Activated T-cell treated with anti-CD3 and anti-CD28 coated beads, Interleukin-2, amount 50 U/mL, for 1 hour (primary cell): Measurements from ENCODE around the gene ZWINT.

Source experiments
- DNase-seq: peaks from one replicate; pipeline ENCODE4 v3.0.0-alpha.2; 2020

ZWINT gene, protein sequence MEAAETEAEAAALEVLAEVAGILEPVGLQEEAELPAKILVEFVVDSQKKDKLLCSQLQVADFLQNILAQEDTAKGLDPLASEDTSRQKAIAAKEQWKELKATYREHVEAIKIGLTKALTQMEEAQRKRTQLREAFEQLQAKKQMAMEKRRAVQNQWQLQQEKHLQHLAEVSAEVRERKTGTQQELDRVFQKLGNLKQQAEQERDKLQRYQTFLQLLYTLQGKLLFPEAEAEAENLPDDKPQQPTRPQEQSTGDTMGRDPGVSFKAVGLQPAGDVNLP

DNA sequence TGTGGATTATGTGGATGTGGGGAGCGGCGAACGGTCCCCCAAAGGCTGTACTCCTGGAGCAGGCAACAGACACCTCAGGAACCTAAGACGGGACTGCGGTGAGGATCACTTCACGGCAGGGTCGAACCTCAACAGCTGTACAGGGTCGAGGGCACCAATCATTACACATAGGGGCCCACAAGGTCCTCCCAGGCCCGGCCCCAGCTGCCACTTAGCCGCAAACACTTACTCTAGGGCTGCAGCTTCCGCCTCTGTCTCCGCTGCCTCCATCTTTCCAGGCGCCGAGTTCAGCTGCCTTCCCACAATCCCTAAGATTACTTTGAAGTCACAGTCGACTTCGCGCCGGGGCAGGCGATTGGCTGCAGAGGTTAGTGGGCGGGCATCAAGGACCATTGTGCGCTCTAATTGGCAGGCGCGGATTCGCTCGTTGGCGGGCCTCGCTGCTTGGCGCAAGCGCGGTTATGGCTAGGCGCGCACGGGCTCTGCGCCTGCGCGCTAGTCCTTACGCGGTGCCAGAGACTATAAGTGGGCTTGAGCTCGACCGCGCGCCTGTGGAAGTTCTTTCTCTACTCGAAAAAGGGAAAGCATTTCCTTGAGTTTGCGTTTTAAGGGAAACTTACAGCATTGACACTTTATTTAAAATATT lies at the start of gene ZWINT:
Gene ZWINT (minus strand): TSS at position 293 of the 646 bp plus-strand sequence. CDS start 23 bp downstream, at position 270.
- peak; percentile 91 for DNase-seq

DNA sequence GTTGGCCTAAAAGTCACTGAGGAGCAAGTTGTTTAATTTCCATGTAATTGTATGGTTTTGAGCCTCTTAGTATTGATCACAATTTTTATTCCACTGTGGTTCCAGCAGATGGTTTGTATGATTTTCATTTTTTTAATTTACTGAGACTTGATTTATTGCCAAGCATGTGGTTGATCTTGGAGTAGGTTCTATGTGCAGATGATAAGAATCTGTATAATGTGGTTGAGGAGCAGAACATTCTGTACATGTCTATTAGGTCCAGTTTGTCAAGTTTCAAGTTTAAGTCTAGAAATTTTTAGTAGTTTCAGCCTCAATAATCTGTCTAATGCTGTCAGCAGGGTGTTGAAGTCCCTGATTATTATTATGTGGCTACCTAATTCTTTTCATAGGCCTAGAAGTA lies 22.7 kb upstream of the ZWINT start:
- no peak for DNase-seq

DNA sequence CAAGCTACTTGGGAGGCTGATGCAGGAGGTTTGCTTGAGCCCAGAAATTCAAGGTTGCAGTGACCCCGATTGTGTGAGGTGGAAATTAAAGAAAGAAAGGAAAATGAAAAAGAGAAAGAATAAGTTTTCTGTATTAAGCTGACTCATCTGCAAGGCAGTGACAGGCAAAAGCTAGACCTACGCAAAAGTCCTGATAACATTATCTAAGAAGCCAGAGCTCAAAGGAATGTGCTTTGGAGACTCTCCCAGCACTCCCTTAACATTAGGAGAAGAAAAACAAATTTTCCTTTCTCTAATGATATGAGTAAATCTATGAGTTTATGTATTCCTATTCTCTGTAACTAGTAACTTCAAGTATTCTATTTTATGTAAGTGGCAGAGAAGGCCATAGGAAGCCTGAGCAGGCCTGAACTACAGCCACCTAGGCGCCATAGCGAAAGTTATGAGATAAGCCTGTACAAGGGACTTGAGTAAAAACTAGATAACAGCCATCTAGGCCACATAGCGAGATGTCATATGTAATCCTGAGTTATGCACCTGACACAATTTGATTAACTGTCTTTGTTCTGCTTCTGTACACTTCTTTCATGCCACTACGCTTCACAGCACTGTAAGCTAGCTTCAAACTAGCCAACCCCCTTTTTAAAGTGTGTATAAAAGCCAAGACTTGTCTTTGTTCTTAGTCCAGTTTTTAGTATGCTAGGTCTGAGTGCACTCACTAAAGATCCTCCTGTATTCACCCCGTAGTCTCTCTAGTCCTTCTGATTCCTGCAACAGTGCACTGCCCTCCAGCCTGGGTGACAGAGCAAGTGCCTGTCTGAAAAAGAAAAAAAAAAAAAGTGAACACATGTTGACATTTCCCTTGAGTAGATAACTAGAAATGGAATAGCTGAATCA lies 9.4 kb upstream of the ZWINT start:
- DNase-seq = no peak

DNA sequence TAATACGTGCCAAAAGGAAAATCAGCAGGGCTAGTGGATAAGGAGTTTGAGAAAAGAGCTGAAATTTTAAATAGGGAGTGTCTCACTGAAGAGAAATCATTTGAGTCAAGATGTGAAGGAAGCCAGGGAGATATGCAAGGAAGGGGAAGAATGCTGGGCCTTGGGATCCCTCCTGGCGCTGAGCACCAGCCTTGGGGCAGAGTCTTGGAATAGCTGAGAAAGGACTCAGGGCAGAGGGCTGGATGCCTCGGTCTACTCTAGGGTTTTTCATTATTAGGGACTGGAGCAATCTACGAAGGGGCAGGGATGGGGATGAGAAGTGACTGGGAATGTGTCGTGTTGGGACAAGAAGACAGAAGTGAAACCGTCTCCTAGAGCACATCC lies 484 bp downstream of the ZWINT start:
- DNase-seq = no peak

DNA sequence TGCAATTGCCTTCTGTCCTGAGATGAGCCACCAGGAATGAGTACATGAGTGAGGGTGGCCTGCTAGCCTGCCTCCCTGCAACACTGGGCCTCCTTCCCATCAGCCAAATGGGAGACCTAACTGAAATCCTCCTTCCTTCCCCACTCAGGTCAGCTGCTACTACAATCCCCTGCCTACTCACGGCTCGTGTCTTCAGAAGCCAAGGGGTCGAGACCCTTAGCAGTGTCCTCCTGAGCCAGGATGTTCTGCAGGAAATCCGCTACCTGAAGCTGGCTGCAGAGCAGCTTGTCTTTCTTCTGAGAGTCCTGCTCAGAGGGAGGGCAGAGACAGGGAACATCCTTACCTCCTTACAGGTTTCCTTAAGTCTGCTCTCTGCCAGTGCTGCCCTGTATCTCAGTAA lies 1.2 kb downstream of the ZWINT start:
- DNase-seq = no peak

DNA sequence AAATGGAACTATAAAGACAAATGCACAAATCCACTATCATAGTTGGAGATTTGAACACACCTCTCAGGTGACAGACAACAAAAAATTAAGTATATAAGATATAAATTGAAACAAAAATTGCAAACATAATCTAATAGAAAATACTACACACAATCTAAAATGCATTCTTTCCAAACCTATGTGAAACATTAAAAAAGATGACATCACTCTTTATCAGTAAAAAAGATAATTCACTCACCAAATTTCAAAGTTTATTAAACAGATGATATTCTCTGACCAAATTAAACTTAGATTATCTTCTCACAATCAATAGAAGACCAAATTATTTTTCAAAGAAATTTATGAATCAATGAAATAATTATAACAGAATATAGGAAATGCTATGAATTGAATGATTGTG lies 4.0 kb downstream of the ZWINT start:
- DNase-seq = no peak

DNA sequence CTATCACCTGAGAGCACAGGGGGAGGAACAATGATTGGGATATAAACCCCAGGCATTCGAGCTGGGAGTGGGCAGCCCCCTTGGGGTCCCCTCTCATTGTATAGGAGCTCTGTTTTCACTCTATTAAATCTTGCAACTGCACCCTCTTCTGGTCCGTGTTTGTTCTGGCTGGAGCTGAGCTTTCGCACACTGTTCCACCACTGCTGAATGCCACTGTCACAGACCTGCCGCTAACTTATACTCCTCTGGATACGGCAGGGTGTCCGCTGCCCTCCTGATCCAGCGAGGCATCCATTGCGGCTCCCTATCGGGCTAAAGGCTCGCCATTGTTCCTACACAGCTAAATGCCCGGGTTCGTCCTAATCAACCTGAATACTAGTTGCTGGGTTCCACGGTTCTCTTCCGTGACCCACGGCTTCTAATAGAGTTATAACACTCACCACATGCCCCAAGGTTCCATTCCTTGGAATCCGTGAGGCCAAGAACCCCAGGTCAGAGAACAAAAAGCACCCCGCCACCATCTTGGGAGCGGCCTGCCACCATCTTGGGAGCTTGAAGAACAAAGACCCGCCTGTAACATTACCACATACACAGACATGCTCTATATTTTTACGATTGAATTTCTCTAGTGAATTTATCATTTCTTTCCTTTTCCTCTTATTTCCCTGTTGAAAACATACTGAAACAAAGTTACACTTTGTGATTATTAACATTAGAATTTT lies 9.0 kb downstream of the ZWINT start:
- DNase-seq = no peak

DNA sequence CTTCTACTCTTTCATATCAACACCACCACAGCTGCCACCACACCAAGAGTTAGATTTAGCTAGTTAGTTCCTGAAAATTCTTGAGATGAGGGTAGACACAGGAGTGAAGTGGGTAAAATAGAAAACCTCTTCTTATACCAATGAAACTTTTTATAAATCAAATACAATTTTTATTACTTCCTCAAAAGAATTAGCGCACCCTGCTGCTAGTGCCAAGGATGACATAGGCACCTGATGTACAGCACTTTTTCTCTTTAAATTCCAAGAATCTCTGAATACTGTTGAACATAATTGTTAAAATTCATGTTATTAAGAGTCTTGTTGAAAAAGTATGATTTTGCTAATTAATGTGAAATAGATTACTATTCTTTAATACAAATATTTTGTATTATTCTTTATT lies 11.4 kb downstream of the ZWINT start:
- no peak for DNase-seq

DNA sequence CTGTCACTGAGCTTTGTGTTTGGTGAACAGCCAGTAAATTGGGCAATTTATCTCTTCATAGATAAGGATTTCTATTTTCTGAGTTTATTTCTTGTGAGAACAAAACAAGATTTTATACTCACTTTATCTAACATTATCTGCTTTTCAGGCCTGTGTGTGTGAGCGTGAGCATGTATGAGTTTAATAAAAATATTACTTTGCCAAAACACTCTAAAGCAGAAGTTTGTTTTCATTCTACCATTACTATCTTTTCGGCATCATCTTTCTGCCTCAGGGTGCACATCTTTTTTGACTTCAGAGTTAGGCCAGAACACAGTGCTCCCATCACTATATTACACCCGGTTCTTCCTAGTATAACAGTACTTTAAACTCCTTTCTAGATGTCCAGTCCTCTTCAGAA lies 13.0 kb downstream of the ZWINT start:
- no peak for DNase-seq

DNA sequence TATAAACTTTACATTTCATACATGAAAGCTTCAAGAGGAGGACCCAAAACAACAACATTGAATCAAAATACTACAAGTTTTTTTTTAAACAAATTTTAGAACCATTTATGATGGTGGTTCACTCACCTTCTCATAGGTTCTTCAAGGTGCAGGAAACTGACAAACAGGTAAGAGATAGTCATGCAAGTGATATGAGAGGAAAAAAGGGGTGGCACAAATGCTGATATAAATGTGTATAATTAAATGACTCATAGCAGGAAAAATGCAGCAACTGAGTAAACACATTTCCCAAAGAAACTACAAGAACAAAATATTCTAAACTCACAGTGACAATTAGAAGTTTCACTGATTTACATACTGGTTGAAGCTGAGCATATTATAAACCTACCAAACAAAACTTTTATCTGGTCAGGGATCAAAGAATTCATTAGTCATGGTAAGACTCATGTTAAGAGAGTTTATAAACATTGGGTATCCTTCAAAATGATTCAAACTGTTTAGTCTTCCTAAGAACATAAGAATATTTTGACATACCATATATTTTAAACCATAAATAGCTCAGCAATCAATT lies 14.1 kb downstream of the ZWINT start:
- no peak for DNase-seq

DNA sequence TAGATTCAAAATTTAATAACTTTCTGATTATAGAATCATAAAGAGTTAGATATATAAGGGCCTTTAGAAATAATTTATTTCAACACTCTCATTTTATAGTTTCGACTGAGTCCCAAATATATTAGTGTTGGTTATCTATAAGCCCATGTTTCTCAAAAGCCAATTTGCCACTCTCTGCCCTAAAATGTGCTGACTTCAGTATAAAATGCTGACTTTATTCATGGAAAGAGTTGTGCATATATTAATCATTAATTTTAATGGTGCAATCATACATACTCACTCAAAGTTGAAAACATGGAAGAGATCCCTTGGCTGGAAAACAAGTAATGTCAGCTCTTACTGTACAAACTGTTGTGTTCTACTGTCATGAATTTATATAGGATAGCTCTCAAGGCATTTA lies 19.4 kb downstream of the ZWINT start:
- DNase-seq = no peak

DNA sequence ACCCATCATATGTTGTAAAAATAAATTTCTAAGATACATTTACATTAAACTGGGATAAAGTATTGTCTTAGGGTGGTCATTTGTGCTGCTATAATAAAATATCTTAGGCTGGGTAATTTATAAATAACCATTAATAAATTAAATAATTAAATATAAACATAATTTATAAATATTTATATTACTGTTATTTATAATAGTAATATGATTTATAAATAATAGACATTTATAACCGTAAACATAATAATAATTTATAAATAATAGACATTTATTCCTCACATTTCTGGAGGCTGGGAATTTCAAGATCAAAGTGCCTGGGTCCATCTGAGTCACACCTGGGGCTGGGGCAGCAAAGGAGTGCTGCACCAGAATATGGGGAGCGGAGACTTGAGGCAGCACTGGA lies 31.1 kb downstream of the ZWINT start:
- DNase-seq = no peak

DNA sequence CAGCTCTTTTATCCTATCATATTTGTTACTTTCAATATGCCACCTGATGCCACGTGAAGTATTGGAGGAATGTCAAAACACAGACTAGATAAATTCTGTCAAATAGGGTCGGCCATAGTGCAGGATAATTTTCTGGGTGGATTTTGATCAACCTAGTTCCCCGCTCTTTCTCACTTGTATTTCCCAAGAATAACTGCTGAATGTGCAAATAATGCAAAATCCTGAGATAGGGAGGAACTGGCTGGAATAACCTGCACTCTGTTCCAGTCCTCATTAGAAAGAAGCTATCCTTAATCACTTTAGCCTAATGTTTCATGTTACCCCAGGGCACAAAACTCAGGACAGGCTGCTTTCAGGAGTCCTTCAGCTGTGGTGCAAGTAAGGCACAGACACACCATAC lies 33.9 kb downstream of the ZWINT start:
- no peak for DNase-seq

DNA sequence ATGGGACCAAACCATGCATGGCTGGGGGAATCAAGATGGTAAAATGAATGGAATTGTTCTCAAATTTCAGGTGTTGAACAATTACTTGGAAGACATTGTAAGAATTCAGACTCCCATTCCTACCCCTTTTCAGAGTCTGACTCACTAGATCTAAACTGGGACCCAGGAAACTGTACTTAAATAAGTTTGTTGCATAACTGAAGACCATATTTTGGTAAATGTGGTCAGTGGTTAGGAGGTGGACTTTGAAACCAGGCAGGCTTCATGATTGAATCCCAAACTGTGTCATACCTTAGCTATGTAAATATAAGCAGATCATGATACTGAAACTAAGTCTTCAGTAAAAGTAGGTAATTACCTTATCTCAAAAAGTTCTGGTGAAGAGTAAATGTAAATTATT lies 41.7 kb downstream of the ZWINT start:
- DNase-seq = no peak

DNA sequence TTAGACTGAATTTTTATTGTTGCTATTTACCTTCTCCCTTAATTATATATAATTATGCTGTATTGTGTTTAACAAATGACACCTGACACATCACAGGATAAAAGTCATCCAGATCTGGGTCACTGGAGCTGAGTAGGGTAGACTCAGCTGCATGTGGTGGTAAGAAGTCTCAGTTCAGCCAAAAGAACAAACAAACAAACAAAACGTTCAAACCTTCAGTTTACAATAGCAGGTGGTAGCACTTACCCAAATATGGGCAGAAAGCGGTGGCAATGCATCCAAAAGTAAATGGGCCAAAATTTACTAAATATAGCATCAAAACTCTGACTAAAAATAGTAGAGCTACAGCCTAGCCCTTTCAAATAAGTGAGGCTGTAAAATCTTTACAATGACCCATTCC lies 42.2 kb downstream of the ZWINT start:
- DNase-seq = no peak

DNA sequence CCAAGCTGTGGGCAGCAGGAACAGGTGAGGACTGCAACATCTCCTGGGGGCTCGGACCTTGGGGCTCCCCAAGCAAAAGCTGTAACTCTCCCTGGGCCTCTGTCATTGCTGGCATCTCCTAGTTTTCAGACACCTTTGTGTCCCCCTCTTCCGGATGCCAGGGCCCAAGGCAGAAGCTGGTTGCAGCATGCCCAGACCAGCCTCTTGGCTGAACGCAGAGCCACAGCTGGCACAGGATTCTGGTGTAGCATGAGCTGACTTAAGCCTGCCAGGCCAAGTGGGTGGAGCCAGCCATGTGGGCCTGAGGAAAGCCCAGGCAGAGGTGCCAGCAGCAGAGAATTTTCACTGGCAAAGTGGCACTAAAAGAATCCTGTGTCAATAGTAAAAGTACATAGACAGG lies 43.5 kb downstream of the ZWINT start:
- DNase-seq = no peak

DNA sequence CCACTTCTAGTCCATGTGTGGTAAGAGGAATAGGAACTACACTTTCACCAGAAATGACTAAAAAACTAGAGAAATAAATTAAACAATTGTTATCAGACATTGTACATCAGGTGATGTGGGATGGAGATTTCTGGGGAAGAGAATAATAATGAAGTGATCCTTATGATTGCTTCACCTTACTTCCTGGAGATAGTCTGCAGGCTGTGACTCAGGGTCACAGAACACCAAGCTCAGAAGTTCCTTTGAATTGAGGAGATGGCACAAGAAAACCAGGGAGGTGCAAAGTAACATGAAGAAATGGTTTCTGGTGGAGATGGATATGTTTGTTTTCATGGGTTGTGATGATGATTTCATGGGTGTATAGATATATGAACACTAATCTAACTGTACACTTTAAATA lies 44.5 kb downstream of the ZWINT start:
- DNase-seq = no peak
